ENCODE data around the gene NGEF. TPM values are rescaled to one million over a fixed set of nuclear protein-coding genes. Genes with fewer than 3 reads are reported as not detected.

NGEF gene
- total RNA-seq, 4 donors from 2014 or later, result 46.1 to 105 (median 68.8) TPM

- in situ Hi-C loops (cut with MboI; ENCODE audit: low pct_ligation_motif_present in 1 of 4, low pct_unique_long_range_greater_than_20kb in 1 of 4, low sequenced_read_pairs in 3 of 4), result loop anchor here in 3 of 4 donors (25.0 kb wide), 2 partner anchors 167 to 392 kb away; partner anchors contain the start of genes ATG16L1 (in 3 of the 3) and NEU2 (in 1 of the 3)
- DNase-seq, result no peak
- Histone ChIP-seq H3K9me3 (no peaks in the 10 kb centered on the region), H3K36me3 (no peaks in the 10 kb centered on the region), H3K4me3 (no peak within 1 kb of the TSS), H3K4me1 (peaks cover 14 to 34% (median 23%) of the 10 kb centered on the region in 4 donors), H3K27me3 (no peaks in the 10 kb centered on the region), H3K27ac (no peak within 1 kb of the TSS)
- no peak for TF ChIP-seq CTCF (IDR thresholded peaks at IDR 0.05)
- no peak for TF ChIP-seq EP300 (IDR thresholded peaks at IDR 0.05; ENCODE audit: low read depth)
- no peak for TF ChIP-seq POLR2A (IDR thresholded peaks at IDR 0.05)
- TF ChIP-seq POLR2AphosphoS5 (IDR thresholded peaks at IDR 0.05), result no peak
- intact Hi-C loops (cut with DNase I; ENCODE audit: low total_unique reads), result no loop called here
- WGBS, 2 donors (ENCODE audit: low coverage in 1 of 2), result 69 to 80% methylated on average over 7 to 20 of the region's 21 CpGs
Measured at GRCh38 chr2:232870018-232870765, 142.9 kb downstream of the NGEF start, which contains the start of gene SNORC. Gene SNORC, plus strand, starts transcription at chr2:232870264. Its CDS starts 78 bp downstream, at chr2:232870342.

GRCh38 chr2:232869138-232870017, 143.7 kb downstream of the NGEF start:
- no peaks in the 10 kb centered on the region for H3K9me3 ChIP-seq
- no peaks in the 10 kb centered on the region for H3K27me3 ChIP-seq
- intact Hi-C loops (cut with DNase I; ENCODE audit: low total_unique reads) (no loop called here), in situ Hi-C loops (cut with MboI; ENCODE audit: low pct_ligation_motif_present in 1 of 4, low pct_unique_long_range_greater_than_20kb in 1 of 4, low sequenced_read_pairs in 3 of 4) (loop anchor here in 3 of 4 donors (25.0 kb wide), 2 partner anchors 168 to 393 kb away; partner anchors contain the start of genes ATG16L1 (in 3 of the 3) and NEU2 (in 1 of the 3))
- H3K27ac ChIP-seq, result no peak overlapping the region
- no peak overlapping the region for H3K4me3 ChIP-seq
- peaks cover 9 to 26% (median 16%) of the 10 kb centered on the region in 4 donors for H3K4me1 ChIP-seq
- no peak for DNase-seq
- no peaks in the 10 kb centered on the region for H3K36me3 ChIP-seq
- TF ChIP-seq POLR2A (IDR thresholded peaks at IDR 0.05) (no peak), EP300 (IDR thresholded peaks at IDR 0.05; ENCODE audit: low read depth) (no peak), POLR2AphosphoS5 (IDR thresholded peaks at IDR 0.05) (no peak), CTCF (IDR thresholded peaks at IDR 0.05) (no peak)
- whole genome bisulfite sequencing, 2 donors (ENCODE audit: low coverage in 1 of 2), result 70 to 78% methylated on average over 12 to 15 of the region's 15 CpGs

GRCh38 chr2:232866104-232866503, 147.0 kb downstream of the NGEF start:
- Histone ChIP-seq H3K27me3 (no peaks in the 10 kb centered on the region), H3K27ac (peak overlapping the region in 2 of 4 donors; percentile 15 to 58), H3K4me1 (peaks cover 0 to 10% (median 6%) of the 10 kb centered on the region in 4 donors), H3K9me3 (no peaks in the 10 kb centered on the region), H3K4me3 (no peak overlapping the region), H3K36me3 (no peaks in the 10 kb centered on the region)
- intact Hi-C loops (cut with DNase I; ENCODE audit: low total_unique reads), result no loop called here
- WGBS, 2 donors (ENCODE audit: low coverage in 1 of 2), result 76 to 78% methylated on average over 3 to 4 of the region's 4 CpGs
- no peak for TF ChIP-seq POLR2AphosphoS5 (IDR thresholded peaks at IDR 0.05)
- no peak for TF ChIP-seq EP300 (IDR thresholded peaks at IDR 0.05; ENCODE audit: low read depth)
- no peak for TF ChIP-seq POLR2A (IDR thresholded peaks at IDR 0.05)
- TF ChIP-seq CTCF (IDR thresholded peaks at IDR 0.05), result no peak
- in situ Hi-C loops (cut with MboI; ENCODE audit: low pct_ligation_motif_present in 1 of 4, low pct_unique_long_range_greater_than_20kb in 1 of 4, low sequenced_read_pairs in 3 of 4), result loop anchor here in 3 of 4 donors (25.0 kb wide), 2 partner anchors 171 to 396 kb away; partner anchors contain the start of genes ATG16L1 (in 3 of the 3) and NEU2 (in 1 of the 3)
- DNase-seq, result no peak

All from transverse colon (tissue), 4 donors.